Measurements from ENCODE around the gene INSC.

DNA sequence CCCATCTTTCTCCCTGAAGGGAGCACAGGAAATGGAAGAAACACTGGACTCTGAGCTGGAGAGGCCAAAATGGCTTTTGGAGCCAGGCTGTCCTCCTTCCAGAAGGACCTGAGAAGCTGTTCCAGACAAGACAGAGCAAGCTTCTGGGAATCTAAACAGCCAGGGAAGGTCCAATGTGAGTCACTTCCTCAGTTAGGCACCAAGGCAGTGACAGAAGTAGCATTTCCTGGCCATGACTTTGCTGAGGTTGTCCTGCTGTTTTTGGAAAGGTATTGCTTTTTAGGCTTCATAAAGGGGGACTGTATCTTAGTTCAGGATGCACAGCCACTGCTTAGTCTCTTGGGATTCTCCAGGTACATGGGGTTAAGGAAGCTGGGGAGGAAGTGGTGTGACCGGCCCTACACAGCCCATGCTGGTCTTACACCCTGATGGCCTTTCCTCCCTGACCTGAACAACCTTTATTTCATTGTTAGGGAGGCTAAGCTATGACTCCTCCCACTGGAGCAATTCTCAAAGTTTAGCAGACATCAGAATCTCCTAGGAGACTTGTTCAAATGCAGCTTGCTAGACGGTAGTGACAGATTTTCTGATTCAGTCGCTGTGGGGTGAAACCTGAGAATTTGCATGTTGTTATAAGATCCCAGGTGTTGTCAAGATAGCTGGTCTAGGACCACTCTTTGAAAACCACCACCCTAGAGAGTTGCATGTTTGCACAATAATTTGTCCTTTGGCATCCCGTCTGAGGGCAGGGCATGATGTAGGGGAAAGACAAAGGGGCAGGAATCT is 6.8 kb upstream of the INSC start:
- TF ChIP-seq, protein P1, sequence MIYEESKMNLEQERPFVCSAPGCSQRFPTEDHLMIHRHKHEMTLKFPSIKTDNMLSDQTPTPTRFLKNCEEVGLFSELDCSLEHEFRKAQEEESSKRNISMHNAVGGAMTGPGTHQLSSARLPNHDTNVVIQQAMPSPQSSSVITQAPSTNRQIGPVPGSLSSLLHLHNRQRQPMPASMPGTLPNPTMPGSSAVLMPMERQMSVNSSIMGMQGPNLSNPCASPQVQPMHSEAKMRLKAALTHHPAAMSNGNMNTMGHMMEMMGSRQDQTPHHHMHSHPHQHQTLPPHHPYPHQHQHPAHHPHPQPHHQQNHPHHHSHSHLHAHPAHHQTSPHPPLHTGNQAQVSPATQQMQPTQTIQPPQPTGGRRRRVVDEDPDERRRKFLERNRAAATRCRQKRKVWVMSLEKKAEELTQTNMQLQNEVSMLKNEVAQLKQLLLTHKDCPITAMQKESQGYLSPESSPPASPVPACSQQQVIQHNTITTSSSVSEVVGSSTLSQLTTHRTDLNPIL (CRISPR knock-in tag; IDR thresholded peaks at IDR 0.05; ENCODE audit: low read depth) = no peak
- no peak for TF ChIP-seq GLIS3 (CRISPR knock-in tag; IDR thresholded peaks at IDR 0.05)
